Mammary epithelial cell (primary cell): ENCODE data around the gene CCDC85C.

ENCODE experiments used
- EZH2 ChIP-seq: IDR thresholded peaks from 2 replicates; pipeline ENCODE4 v1.6.1; 2012; ENCODE audit warnings: low read length, inconsistent platforms, borderline replicate concordance
- TF ChIP-seq, protein P1 (sequence below), 2 donors: IDR thresholded peaks in 1 of 2; conservative IDR thresholded peaks in 1 of 2; 2 replicates each; pipeline ENCODE4 v1.5.1; 2011 to 2012; ENCODE audit warnings: inconsistent platforms in 2 of 2, low read length in 2 of 2, mild to moderate bottlenecking in 2 of 2, control low read depth in 1 of 2, low read depth in 1 of 2; ENCODE audit not compliant: insufficient read depth in 1 of 2; ENCODE audit errors: extremely low read depth in 1 of 2

DNA sequence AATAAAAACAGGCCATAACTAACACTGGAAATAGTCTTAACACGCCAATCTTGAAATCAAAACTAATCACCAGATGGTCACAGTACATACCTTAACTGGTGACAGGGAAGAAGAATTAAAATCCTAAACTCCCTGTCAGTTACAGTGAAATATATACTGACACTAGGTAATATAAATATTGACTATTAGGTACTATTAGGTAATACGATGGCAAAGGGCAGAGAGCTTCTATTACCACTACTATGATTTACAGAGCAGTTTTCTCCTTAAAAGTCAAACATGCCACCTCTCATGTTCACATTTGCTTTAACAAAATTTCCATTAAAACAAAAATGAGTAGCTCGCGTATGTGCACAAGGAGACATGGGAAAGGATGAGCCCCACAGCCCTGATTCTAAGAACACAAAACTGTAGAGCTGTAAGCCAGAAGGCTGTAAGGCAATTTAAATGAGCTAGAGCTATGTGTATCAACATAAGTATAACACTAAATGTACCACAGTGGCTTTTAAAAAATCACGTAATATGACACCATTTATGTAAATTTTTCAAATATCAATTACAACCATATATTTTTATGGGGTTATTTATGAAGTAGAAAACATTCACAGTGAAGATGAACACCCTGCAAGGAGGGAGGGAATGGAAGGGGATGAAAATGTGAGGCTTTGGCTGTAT lies 142.5 kb downstream of the CCDC85C start:
- TF ChIP-seq, protein P1, sequence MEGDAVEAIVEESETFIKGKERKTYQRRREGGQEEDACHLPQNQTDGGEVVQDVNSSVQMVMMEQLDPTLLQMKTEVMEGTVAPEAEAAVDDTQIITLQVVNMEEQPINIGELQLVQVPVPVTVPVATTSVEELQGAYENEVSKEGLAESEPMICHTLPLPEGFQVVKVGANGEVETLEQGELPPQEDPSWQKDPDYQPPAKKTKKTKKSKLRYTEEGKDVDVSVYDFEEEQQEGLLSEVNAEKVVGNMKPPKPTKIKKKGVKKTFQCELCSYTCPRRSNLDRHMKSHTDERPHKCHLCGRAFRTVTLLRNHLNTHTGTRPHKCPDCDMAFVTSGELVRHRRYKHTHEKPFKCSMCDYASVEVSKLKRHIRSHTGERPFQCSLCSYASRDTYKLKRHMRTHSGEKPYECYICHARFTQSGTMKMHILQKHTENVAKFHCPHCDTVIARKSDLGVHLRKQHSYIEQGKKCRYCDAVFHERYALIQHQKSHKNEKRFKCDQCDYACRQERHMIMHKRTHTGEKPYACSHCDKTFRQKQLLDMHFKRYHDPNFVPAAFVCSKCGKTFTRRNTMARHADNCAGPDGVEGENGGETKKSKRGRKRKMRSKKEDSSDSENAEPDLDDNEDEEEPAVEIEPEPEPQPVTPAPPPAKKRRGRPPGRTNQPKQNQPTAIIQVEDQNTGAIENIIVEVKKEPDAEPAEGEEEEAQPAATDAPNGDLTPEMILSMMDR (conservative IDR thresholded peaks at IDR 0.05 in 1 of 2, IDR thresholded peaks at IDR 0.05 in 1 of 2; ENCODE audit: extremely low read depth in 1 of 2, insufficient read depth in 1 of 2, low read depth in 1 of 2, low read length in 2 of 2): no peak
- TF ChIP-seq EZH2: no peak
